MM.1S (cell line): ENCODE data around the gene RAB34.

Experiments used
- DNase-seq: peaks from one replicate; pipeline ENCODE4 v3.0.0-alpha.2; 2015
- H2AFZ ChIP-seq: fragments of 300-600 bp; sonication (generic); 2 replicates; pipeline ENCODE4 v1.6.0; 2016; ENCODE audit warnings: antibody characterized with exemption, low read length
- H3F3A ChIP-seq: fragments of 300-600 bp; sonication (generic); 2 replicates; pipeline ENCODE4 v1.6.1; 2016; ENCODE audit warnings: mild to moderate bottlenecking, antibody characterized with exemption, low read length, moderate library complexity, mixed read lengths; ENCODE audit not compliant: insufficient read depth
- H3K27ac ChIP-seq: fragments of 300-600 bp; sonication (generic); 2 replicates; pipeline ENCODE4 v1.5.1; 2016; ENCODE audit warnings: mild to moderate bottlenecking, low read length
- H3K27me3 ChIP-seq: fragments of 300-600 bp; sonication (generic); replicated peaks from 2 replicates; pipeline ENCODE4 v1.6.0; 2016; ENCODE audit warnings: low read length; ENCODE audit not compliant: insufficient read depth
- H3K36me3 ChIP-seq: fragments of 300-600 bp; sonication (generic); replicated peaks from 2 replicates; pipeline ENCODE4 v1.6.1; 2016; ENCODE audit warnings: mild to moderate bottlenecking, low read length, mixed read lengths; ENCODE audit not compliant: insufficient read depth
- H3K4me1 ChIP-seq: fragments of 300-600 bp; sonication (generic); 2 replicates; pipeline ENCODE4 v1.6.1; 2016; ENCODE audit warnings: low read length, mixed read lengths
- H3K4me2 ChIP-seq: fragments of 300-600 bp; sonication (generic); 2 replicates; pipeline ENCODE4 v1.6.0; 2016; ENCODE audit warnings: low read depth, low read length
- H3K4me3 ChIP-seq: fragments of 300-600 bp; sonication (generic); 2 replicates; pipeline ENCODE4 v1.5.1; 2016; ENCODE audit warnings: low read length, mixed read lengths
- H3K79me2 ChIP-seq: fragments of 300-600 bp; sonication (generic); 2 replicates; pipeline ENCODE4 v1.6.1; 2016; ENCODE audit warnings: mixed run types, low read length, mixed read lengths
- H3K9ac ChIP-seq: fragments of 300-600 bp; sonication (generic); 2 replicates; pipeline ENCODE4 v1.6.1; 2016; ENCODE audit warnings: low read length, mixed read lengths
- H3K9me2 ChIP-seq: fragments of 300-600 bp; sonication (generic); replicated peaks from 2 replicates; pipeline ENCODE4 v1.6.1; 2016; ENCODE audit warnings: mild to moderate bottlenecking, low read length, mixed read lengths; ENCODE audit not compliant: insufficient read depth
- H3K9me3 ChIP-seq: fragments of 300-600 bp; sonication (generic); replicated peaks from 2 replicates; pipeline ENCODE4 v1.6.1; 2016; ENCODE audit warnings: mild to moderate bottlenecking, low read length, mixed read lengths; ENCODE audit not compliant: insufficient read depth
- H4K20me1 ChIP-seq: fragments of 300-600 bp; sonication (generic); 2 replicates; pipeline ENCODE4 v1.6.1; 2016; ENCODE audit warnings: mild to moderate bottlenecking, low read length, moderate library complexity, mixed read lengths; ENCODE audit not compliant: insufficient read depth
- EZH2 ChIP-seq: fragments of 300-600 bp; sonication (generic); optimal IDR thresholded peaks from 2 replicates; pipeline ENCODE3; 2017; ENCODE audit warnings: low read depth, mild to moderate bottlenecking, antibody characterized with exemption, low read length, mixed read lengths
- EZH2phosphoT487 ChIP-seq: fragments of 300-600 bp; sonication (generic); IDR thresholded peaks from 2 replicates; pipeline ENCODE4 v1.6.1; 2018; ENCODE audit warnings: antibody characterized with exemption, low read length
- TF ChIP-seq, protein P1 (sequence below): fragments of 300-600 bp; sonication (generic); IDR thresholded peaks from 2 replicates; pipeline ENCODE4 v1.5.1; 2016; ENCODE audit warnings: antibody characterized with exemption, low read length, mixed read lengths

RAB34 gene

DNA sequence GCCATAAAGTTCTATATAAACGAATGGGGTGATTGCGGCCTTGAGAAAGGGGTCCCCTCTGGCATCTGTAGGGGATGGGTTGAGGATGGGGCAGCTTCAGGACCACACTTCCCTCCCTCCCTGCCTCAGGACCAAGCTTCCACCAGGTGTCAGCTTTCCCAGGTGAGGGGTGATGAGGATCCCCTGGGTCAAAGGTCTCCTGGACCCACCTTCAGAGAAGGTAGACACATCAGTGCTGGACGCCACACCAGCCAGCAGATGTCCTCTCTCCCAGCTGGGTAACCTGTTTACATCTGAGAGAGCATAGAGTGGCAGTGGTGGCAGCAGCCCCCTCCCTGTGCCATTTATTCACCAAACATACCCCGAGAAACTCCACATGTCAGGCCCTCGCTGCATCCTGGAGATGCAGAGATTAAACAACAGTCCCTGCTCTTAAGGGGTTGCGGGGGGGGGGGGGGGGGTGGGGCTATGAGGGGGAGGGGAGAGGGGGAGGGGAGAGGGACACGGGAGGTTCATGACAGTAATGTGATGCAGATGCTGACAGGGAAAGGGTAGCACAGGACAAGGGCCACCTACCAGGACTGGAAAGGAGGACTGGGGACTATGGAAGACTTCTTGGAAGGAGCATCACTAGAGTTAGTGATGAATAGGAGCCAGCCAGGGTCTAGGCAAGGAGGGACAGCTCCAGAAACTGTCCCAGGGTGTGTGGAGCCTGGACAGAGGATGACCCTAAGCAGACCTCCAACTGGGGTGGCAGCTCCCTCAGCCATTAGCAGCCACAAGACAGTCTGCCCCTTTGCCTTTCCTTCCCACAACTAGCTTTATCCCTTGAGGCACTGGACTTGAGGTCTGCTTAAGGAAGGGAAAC lies 11.0 kb downstream of the RAB34 start:
- Histone ChIP-seq H3K27ac (no peak overlapping the region), H3K36me3 (0 out of 2 replicates have a peak, but pooled peaks cover 3% of the 10 kb centered on the region), H3K4me3 (no peak overlapping the region), H3F3A (no peaks in the 10 kb centered on the region), H3K9ac (no peak overlapping the region), H3K27me3 (no peaks in the 10 kb centered on the region), H3K9me2 (no peaks in the 10 kb centered on the region), H3K4me2 (no peak overlapping the region), H3K9me3 (no peaks in the 10 kb centered on the region), H4K20me1 (no peaks in the 10 kb centered on the region), H2AFZ (no peak overlapping the region), H3K79me2 (no peaks in the 10 kb centered on the region), H3K4me1 (0 out of 2 replicates have a peak, but pooled peaks cover 3% of the 10 kb centered on the region)
- DNase-seq, result no peak
- TF ChIP-seq EZH2phosphoT487, result no peak
- no peak for TF ChIP-seq EZH2

DNA sequence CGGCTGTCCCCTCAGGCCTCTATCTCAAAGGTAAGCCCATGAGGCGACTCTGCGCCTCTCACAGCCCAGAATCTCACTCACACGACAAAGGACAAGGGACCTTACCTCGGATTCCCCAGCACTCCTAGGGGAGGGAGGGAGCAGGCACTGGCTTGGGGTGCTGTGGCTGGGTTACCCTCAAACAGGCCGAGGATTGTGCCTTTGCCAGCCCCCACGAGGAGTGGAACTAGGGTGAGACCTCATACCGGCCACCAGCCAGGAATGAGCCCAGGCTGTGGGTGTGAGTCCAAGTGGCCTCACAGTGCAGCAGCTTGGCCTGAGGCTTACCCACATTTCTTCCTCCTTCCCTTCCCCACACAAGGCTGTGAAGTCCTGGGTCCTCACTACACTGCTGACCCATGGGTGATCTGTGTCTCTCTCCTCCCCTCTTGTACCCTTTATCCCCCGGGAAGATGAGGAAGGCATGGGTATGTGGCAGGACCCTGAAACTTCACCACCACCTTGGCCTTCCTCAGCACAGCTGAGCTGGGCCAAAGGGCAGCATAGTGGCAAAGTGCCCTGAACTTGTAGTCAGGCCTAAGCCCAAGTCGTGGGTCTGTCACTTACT lies 11.8 kb downstream of the RAB34 start:
- no peaks in the 10 kb centered on the region for H3K9me3 ChIP-seq
- H3K4me3 ChIP-seq, result no peak overlapping the region
- H3F3A ChIP-seq, result no peaks in the 10 kb centered on the region
- no peaks in the 10 kb centered on the region for H3K4me1 ChIP-seq
- H3K27ac ChIP-seq, result no peak overlapping the region
- H3K27me3 ChIP-seq, result no peaks in the 10 kb centered on the region
- H3K4me2 ChIP-seq, result no peak overlapping the region
- TF ChIP-seq EZH2, result no peak
- TF ChIP-seq EZH2phosphoT487, result no peak
- TF ChIP-seq, protein P1, sequence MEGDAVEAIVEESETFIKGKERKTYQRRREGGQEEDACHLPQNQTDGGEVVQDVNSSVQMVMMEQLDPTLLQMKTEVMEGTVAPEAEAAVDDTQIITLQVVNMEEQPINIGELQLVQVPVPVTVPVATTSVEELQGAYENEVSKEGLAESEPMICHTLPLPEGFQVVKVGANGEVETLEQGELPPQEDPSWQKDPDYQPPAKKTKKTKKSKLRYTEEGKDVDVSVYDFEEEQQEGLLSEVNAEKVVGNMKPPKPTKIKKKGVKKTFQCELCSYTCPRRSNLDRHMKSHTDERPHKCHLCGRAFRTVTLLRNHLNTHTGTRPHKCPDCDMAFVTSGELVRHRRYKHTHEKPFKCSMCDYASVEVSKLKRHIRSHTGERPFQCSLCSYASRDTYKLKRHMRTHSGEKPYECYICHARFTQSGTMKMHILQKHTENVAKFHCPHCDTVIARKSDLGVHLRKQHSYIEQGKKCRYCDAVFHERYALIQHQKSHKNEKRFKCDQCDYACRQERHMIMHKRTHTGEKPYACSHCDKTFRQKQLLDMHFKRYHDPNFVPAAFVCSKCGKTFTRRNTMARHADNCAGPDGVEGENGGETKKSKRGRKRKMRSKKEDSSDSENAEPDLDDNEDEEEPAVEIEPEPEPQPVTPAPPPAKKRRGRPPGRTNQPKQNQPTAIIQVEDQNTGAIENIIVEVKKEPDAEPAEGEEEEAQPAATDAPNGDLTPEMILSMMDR, result no peak
- H3K9me2 ChIP-seq, result no peaks in the 10 kb centered on the region
- H3K79me2 ChIP-seq, result no peaks in the 10 kb centered on the region
- H2AFZ ChIP-seq, result no peak overlapping the region
- no peak overlapping the region for H3K9ac ChIP-seq
- H3K36me3 ChIP-seq, result 0 out of 2 replicates have a peak, but pooled peaks cover 3% of the 10 kb centered on the region
- no peaks in the 10 kb centered on the region for H4K20me1 ChIP-seq
- no peak for DNase-seq

DNA sequence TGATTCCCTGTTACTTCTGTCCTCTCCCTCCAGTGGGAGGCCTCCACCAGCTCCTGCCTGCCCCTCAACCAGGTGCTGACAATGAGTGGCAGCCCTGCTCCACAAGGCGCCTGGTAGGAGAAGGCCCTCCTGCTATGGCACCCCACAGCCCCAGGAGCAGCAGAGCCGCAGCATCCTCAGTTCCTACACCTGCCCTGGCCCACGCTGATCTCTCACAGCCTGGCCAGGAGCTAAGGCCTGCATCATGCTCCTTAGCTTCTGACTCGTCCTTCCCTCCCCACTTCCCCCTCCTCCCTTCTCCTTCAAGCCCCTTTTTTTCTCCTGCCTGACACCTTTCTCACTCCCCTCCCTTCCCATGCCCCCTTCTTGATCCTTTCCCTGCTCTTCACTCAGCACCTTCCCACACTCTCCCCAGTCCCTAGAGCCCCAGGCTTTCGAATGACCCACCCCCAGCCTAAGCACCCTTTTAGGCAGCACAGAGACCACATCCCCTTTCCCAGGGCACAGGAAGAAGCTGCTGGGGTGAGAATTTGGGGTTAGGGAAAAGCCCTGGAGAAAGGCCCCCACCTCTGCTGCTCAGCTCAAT lies 12.5 kb downstream of the RAB34 start:
- Histone ChIP-seq H4K20me1 (no peaks in the 10 kb centered on the region), H3K27me3 (no peaks in the 10 kb centered on the region), H3K9me2 (no peaks in the 10 kb centered on the region), H3K9ac (no peak overlapping the region), H3F3A (no peaks in the 10 kb centered on the region), H2AFZ (no peak overlapping the region), H3K36me3 (peaks cover 3% of the 10 kb centered on the region; the same call in 1 of the 2 replicates), H3K27ac (no peak overlapping the region), H3K4me1 (no peaks in the 10 kb centered on the region), H3K9me3 (no peaks in the 10 kb centered on the region), H3K4me2 (no peak overlapping the region), H3K4me3 (no peak overlapping the region), H3K79me2 (no peaks in the 10 kb centered on the region)
- no peak for TF ChIP-seq EZH2
- no peak for TF ChIP-seq EZH2phosphoT487
- TF ChIP-seq, protein P1, result no peak
- no peak for DNase-seq
